H1 (cell line): Measurements from ENCODE around the gene PPFIA4. TPM values are rescaled to one million over a fixed set of nuclear protein-coding genes. Genes with fewer than 3 reads are reported as not detected.

Source experiments
- FOSL1 ChIP-seq: IDR thresholded peaks from 2 replicates; pipeline ENCODE4 v1.6.1; 2011; ENCODE audit warnings: mild to moderate bottlenecking, low read depth, low read length, moderate library complexity; ENCODE audit not compliant: insufficient read depth
- polyA plus RNA-seq, 7 experiments: library from polyadenylated mRNA; depleted of rRNA in 3 of 7; stranded (reverse) in 5 of 7; unstranded in 2 of 7; fragments of >200 nt in 5 of 7; fragments of 200-250 nt in 2 of 7; gene quantifications; 1 replicate in 5 of 7; 2 replicates in 1 of 7; 4 replicates in 1 of 7; pipeline versions ENCODE4 v1.2.1 to v1.2.3, GENCODE V29; 2011 to 2013; ENCODE audit warnings: missing spikeins in 2 of 7, mixed read lengths in 2 of 7
- total RNA-seq: library from RNA; stranded (reverse); fragmentation: NEBNext Ultra II Directional; extraction: Animal tissue kit (Norgen Biotek cat#: 25700); gene quantifications from 2 replicates; pipeline ENCODE4 v1.2.1, GENCODE V29; 2021
- TF ChIP-seq, protein P1 (sequence below): IDR thresholded peaks from 2 replicates; pipeline ENCODE4 v1.6.1; 2012; ENCODE audit warnings: low read length, inconsistent platforms
- TF ChIP-seq, protein P2 (sequence below): IDR thresholded peaks from 2 replicates; pipeline ENCODE4 v1.6.1; 2011; ENCODE audit warnings: low read length, improper control_type of control experiment

PPFIA4 gene
- total and polyA plus RNA-seq, 2 of the 8 experiments (the other 6 are each of a cell fraction or from before 2014, with no cell fraction given): 9.0 to 9.9 TPM

DNA sequence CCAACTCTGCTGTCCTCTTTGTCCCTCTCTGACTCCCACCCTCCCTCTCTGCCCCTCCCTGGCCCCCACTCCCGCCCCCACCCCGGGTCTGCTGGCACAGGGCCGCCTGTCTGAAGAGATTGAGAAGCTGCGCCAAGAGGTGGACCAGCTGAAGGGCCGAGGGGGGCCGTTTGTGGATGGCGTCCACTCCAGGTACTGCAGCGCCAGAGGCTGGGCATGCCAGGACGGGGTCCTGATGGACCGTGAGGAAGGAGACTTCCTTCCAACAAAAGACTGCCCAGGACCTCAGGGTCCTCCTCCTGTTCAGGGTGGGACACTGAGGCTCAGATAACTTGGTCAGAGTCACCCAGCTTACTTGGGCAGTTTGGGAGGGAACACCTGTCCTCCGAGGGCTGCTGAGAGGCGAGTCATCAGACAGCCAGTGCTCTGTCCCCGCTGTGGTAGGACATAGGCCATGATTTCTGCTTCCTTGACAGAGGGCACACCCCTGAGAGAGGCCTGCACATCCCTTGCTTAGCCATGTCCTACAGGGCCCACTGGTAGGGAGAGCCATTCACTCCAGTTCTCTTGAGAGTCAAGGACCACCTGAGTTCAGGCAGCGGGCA, 23.4 kb downstream of the PPFIA4 start (continued):
- TF ChIP-seq, protein P1, sequence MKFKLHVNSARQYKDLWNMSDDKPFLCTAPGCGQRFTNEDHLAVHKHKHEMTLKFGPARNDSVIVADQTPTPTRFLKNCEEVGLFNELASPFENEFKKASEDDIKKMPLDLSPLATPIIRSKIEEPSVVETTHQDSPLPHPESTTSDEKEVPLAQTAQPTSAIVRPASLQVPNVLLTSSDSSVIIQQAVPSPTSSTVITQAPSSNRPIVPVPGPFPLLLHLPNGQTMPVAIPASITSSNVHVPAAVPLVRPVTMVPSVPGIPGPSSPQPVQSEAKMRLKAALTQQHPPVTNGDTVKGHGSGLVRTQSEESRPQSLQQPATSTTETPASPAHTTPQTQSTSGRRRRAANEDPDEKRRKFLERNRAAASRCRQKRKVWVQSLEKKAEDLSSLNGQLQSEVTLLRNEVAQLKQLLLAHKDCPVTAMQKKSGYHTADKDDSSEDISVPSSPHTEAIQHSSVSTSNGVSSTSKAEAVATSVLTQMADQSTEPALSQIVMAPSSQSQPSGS: no peak
- TF ChIP-seq, protein P2, sequence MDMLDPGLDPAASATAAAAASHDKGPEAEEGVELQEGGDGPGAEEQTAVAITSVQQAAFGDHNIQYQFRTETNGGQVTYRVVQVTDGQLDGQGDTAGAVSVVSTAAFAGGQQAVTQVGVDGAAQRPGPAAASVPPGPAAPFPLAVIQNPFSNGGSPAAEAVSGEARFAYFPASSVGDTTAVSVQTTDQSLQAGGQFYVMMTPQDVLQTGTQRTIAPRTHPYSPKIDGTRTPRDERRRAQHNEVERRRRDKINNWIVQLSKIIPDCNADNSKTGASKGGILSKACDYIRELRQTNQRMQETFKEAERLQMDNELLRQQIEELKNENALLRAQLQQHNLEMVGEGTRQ: no peak
- TF ChIP-seq FOSL1: no peak
